Measurements from ENCODE around the gene CNNM2. TPM values are rescaled to one million over a fixed set of nuclear protein-coding genes. Genes with fewer than 3 reads are reported as not detected.
A peak's percentile ranks its signal among the peaks of the same experiment; 100 is the strongest.

CNNM2 gene
- total RNA-seq, 2 experiments from 2014 or later = 5.1 to 5.2 TPM

DNA sequence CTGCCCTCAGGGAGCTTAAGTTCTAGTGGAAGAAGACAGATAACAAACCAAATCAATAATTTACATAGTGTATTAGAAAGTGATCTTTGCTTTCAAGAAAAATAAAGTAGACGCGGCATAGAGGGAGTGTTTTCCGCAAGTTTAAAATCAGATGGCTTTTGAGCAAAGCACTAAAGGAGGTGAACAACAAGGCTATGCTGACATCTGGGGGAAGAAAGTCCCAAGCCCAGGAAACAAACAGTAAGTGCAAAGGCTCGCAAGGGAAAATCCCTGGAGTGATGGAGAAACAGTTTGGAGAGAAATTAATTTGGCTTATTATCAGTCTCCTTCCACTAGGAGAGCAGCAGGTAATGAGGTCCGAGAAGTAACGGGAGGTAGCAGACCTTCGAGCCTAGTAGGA is 1.9 kb upstream of the CNNM2 start:
- ChIA-PET POLR2A (interaction anchor here (1.0 kb wide), 1 partner anchor 159 kb away, joined by 3 read pairs; no protein-coding TSS in a partner anchor), CTCF (interaction anchor here (0.8 to 7.6 kb wide), 14 partner anchors 9 to 418 kb away, joined by 3 to 144 read pairs (median 9); partner anchors contain the start of genes ARL3 and SFXN2)
- Mint-ChIP-seq H3K9me3 (no peaks in the 10 kb centered on the region), H3K27me3 (peaks cover 12% of the 10 kb centered on the region), H3K4me3 (peak overlapping the region; percentile 86), H3K4me1 (ENCODE audit: low read depth) (peaks cover 33% of the 10 kb centered on the region), H3K36me3 (ENCODE audit: low read depth) (no peaks in the 10 kb centered on the region), H3K27ac (no peak overlapping the region)
- no peak for ATAC-seq
- DNase-seq = no peak
- no peak for TF ChIP-seq CTCF (IDR thresholded peaks at IDR 0.05)
- intact Hi-C loops (cut with micrococcal nuclease) = loop anchor here (10.0 kb wide), 1 partner anchor 329 kb away; the partner anchor contains the start of gene RPEL1

DNA sequence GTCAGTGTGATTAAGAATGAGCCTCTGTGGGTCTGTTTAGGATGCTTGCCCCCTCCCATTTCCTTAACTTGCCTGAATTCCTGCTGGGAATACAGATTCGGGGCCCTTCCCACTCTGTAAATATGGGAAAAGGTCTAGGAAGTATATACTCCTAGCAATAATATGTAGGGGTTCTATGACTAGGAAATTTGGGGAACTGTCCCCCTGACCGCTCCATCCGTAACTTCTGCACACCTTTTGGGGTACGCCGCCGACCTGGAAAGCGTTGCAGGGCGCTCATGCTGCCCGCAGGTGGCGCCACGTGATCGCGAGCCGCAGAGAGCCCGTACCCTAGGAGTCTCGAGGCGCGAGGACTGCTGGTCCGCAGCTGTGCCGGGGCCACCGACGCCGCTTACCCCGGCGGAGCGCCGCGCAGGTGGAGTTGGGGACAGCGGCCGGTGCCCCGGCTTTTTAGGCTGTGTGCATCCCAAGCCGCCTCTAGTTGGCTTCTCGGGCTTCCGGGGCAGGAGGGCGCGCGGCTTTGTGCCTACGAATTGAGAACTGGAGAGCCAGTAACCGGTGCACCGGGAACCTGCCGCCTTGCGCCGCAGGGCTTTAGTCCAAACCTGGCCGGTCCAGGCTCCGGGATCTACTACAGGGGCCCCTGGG is 656 bp upstream of the CNNM2 start:
- Mint-ChIP-seq H3K27me3 (peaks cover 12% of the 10 kb centered on the region), H3K27ac (peak overlapping the region; percentile 93), H3K9me3 (no peaks in the 10 kb centered on the region), H3K4me1 (ENCODE audit: low read depth) (peaks cover 44% of the 10 kb centered on the region), H3K36me3 (ENCODE audit: low read depth) (no peaks in the 10 kb centered on the region), H3K4me3 (peak overlapping the region; percentile 86)
- POLR2A ChIA-PET = interaction anchor here (0.9 to 2.2 kb wide), 5 partner anchors 9 to 162 kb away, joined by 3 to 11 read pairs (median 4); no protein-coding TSS in a partner anchor
- ATAC-seq (peak; percentile 53), DNase-seq (peak; percentile 87)
- CTCF ChIA-PET = interaction anchor here (0.6 to 7.6 kb wide), 52 partner anchors 8 to 417 kb away, joined by 3 to 144 read pairs (median 4); partner anchors contain the start of genes ARL3, CYP17A1 and SFXN2
- TF ChIP-seq CTCF (IDR thresholded peaks at IDR 0.05) = peak; percentile 99
- intact Hi-C loops (cut with micrococcal nuclease) = loop anchor here (1.0 to 10.0 kb wide), 2 partner anchors 152 to 327 kb away; partner anchors contain the start of gene RPEL1

DNA sequence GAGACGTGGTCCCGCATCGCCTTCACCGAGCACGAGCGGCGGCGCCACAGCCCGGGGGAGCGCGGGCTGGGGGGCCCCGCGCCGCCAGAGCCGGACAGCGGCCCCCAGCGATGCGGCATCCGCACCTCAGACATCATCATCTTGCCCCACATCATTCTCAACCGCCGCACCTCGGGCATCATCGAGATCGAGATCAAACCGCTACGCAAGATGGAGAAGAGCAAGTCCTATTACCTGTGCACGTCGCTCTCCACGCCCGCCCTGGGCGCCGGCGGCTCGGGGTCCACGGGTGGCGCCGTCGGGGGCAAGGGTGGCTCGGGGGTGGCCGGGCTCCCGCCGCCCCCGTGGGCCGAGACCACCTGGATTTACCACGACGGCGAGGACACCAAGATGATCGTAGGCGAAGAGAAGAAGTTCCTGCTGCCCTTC is 737 bp downstream of the CNNM2 start:
- intact Hi-C loops (cut with micrococcal nuclease) = loop anchor here (10.0 kb wide), 1 partner anchor 326 kb away; the partner anchor contains the start of gene RPEL1
- no peaks in the 10 kb centered on the region for H3K9me3 Mint-ChIP-seq
- H3K27me3 Mint-ChIP-seq = peaks cover 9% of the 10 kb centered on the region
- H3K4me3 Mint-ChIP-seq = peak overlapping the region; percentile 86
- peaks cover 56% of the 10 kb centered on the region for H3K4me1 Mint-ChIP-seq (ENCODE audit: low read depth)
- ATAC-seq (no peak), DNase-seq (peak; percentile 54)
- POLR2A ChIA-PET = interaction anchor here (0.6 to 2.2 kb wide), 6 partner anchors 19 to 273 kb away, joined by 3 to 11 read pairs (median 3); no protein-coding TSS in a partner anchor
- TF ChIP-seq CTCF (IDR thresholded peaks at IDR 0.05) = no peak
- H3K27ac Mint-ChIP-seq = no peak overlapping the region
- CTCF ChIA-PET = interaction anchor here (1.1 to 7.6 kb wide), 17 partner anchors 10 to 415 kb away, joined by 3 to 144 read pairs (median 5); no protein-coding TSS in a partner anchor
- no peaks in the 10 kb centered on the region for H3K36me3 Mint-ChIP-seq (ENCODE audit: low read depth)

DNA sequence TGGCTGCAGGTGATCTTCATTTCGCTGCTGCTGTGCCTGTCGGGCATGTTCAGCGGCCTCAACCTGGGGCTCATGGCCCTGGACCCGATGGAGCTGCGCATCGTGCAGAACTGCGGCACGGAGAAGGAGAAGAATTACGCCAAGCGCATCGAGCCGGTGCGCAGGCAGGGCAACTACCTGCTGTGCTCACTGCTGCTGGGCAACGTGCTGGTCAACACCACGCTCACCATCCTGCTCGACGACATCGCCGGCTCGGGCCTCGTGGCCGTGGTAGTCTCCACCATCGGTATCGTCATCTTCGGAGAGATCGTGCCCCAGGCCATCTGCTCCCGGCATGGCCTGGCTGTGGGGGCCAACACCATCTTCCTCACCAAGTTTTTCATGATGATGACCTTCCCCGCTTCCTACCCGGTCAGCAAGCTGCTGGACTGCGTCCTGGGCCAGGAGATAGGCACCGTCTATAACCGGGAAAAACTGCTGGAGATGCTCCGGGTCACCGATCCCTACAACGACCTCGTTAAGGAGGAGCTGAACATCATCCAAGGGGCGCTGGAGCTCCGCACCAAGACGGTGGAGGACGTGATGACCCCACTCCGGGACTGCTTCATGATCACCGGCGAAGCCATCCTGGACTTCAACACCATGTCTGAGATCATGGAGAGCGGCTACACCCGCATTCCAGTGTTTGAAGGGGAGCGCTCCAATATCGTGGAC is 1.3 kb downstream of the CNNM2 start:
- TF ChIP-seq CTCF (IDR thresholded peaks at IDR 0.05) = no peak
- DNase-seq (peak; percentile 24), ATAC-seq (no peak)
- H3K27me3 Mint-ChIP-seq = peaks cover 6% of the 10 kb centered on the region
- POLR2A ChIA-PET = interaction anchor here (0.6 to 2.2 kb wide), 2 partner anchors 150 to 273 kb away, joined by 3 to 11 read pairs; no protein-coding TSS in a partner anchor
- intact Hi-C loops (cut with micrococcal nuclease) = loop anchor here (10.0 kb wide), 1 partner anchor 325 kb away; the partner anchor contains the start of gene RPEL1
- H3K4me3 Mint-ChIP-seq = peak overlapping the region; percentile 86
- no peaks in the 10 kb centered on the region for H3K9me3 Mint-ChIP-seq
- H3K27ac Mint-ChIP-seq = peak overlapping the region; percentile 32
- no peaks in the 10 kb centered on the region for H3K36me3 Mint-ChIP-seq (ENCODE audit: low read depth)
- peaks cover 58% of the 10 kb centered on the region for H3K4me1 Mint-ChIP-seq (ENCODE audit: low read depth)
- CTCF ChIA-PET = interaction anchor here (2.8 to 7.6 kb wide), 3 partner anchors 134 to 272 kb away, joined by 11 to 144 read pairs (median 45); no protein-coding TSS in a partner anchor

All from activated CD8-positive, alpha-beta T cell treated with anti-CD3 and anti-CD28 coated beads for 36 hours (primary cell).